SK-N-SH treated with all-trans-retinoic acid at 6 μM for 48 hours (cell line): ENCODE measurements around the gene MEF2C.

ENCODE experiments used
- ATAC-seq: fragments of 200-7000 bp; cut with Tn5 transposase; 3 replicates; pipeline ENCODE4 v1.9.1; 2020; ENCODE audit warnings: mild to moderate bottlenecking, moderate library complexity
- BACH2 ChIP-seq: fragments of 250-450 bp; sonication (Bioruptor Pico); IDR thresholded peaks from 2 replicates; pipeline ENCODE4 v1.9.0; 2021; ENCODE audit warnings: mild to moderate bottlenecking, borderline replicate concordance
- CREB5 ChIP-seq: fragments of 250-450 bp; sonication (Bioruptor Pico); IDR thresholded peaks from 2 replicates; pipeline ENCODE4 v1.5.1; 2020; ENCODE audit warnings: low read depth, mild to moderate bottlenecking, moderate library complexity
- CSDC2 ChIP-seq: fragments of 250-450 bp; sonication (Bioruptor Pico); IDR thresholded peaks from 2 replicates; pipeline ENCODE4 v1.5.0; 2020; ENCODE audit warnings: mild to moderate bottlenecking, moderate library complexity
- CSRNP3 ChIP-seq: fragments of 250-450 bp; sonication (Bioruptor Pico); IDR thresholded peaks from 2 replicates; pipeline ENCODE4 v1.5.1; 2021; ENCODE audit warnings: mild to moderate bottlenecking, moderate library complexity
- ESRRG ChIP-seq: fragments of 250-450 bp; sonication (Bioruptor Pico); IDR thresholded peaks from 2 replicates; pipeline ENCODE4 v1.6.1; 2021; ENCODE audit warnings: mild to moderate bottlenecking
- GLIS3 ChIP-seq: fragments of 250-450 bp; sonication (Bioruptor Pico); IDR thresholded peaks from 2 replicates; pipeline ENCODE4 v1.5.0; 2020; ENCODE audit warnings: mild to moderate bottlenecking, moderate library complexity
- ISL1 ChIP-seq: fragments of 250-450 bp; sonication (Bioruptor Pico); IDR thresholded peaks from 2 replicates; pipeline ENCODE4 v2.1.2; 2022; ENCODE audit warnings: mild to moderate bottlenecking, moderate library complexity
- PATZ1 ChIP-seq: fragments of 250-450 bp; sonication (Bioruptor Pico); IDR thresholded peaks from 2 replicates; pipeline ENCODE4 v1.8.0; 2020; ENCODE audit warnings: mild to moderate bottlenecking, moderate library complexity, borderline replicate concordance
- POU6F1 ChIP-seq: fragments of 250-450 bp; sonication (Bioruptor Pico); IDR thresholded peaks from 2 replicates; pipeline ENCODE4 v1.8.0; 2021; ENCODE audit warnings: low read depth, mild to moderate bottlenecking, moderate library complexity, borderline replicate concordance
- RARB ChIP-seq: fragments of 250-450 bp; sonication (Bioruptor Pico); IDR thresholded peaks from 2 replicates; pipeline ENCODE4 v1.8.0; 2021; ENCODE audit warnings: mild to moderate bottlenecking, moderate library complexity
- SNAI2 ChIP-seq: fragments of 250-450 bp; sonication (Bioruptor Pico); IDR thresholded peaks from 2 replicates; pipeline ENCODE4 v1.5.0; 2020; ENCODE audit warnings: mild to moderate bottlenecking, moderate library complexity
- TCF4 ChIP-seq: fragments of 250-450 bp; sonication (Bioruptor Pico); IDR thresholded peaks from 2 replicates; pipeline ENCODE4 v1.8.0; 2021; ENCODE audit warnings: mild to moderate bottlenecking, moderate library complexity, borderline replicate concordance
- TOX ChIP-seq: fragments of 250-450 bp; sonication (Bioruptor Pico); IDR thresholded peaks from 2 replicates; pipeline ENCODE4 v1.8.0; 2021; ENCODE audit warnings: mild to moderate bottlenecking, moderate library complexity, borderline replicate concordance
- ZC3H10 ChIP-seq: fragments of 250-450 bp; sonication (Bioruptor Pico); IDR thresholded peaks from 2 replicates; pipeline ENCODE4 v1.5.1; 2021; ENCODE audit warnings: mild to moderate bottlenecking, moderate library complexity
- ZFP3 ChIP-seq: fragments of 250-450 bp; sonication (Bioruptor Pico); IDR thresholded peaks from 2 replicates; pipeline ENCODE4 v1.5.0; 2020; ENCODE audit warnings: mild to moderate bottlenecking, moderate library complexity
- ZFP30 ChIP-seq: fragments of 450-650 bp; formaldehyde crosslinking; IDR thresholded peaks from 2 replicates; pipeline ENCODE4 v1.5.0; 2022; ENCODE audit warnings: mild to moderate bottlenecking, moderate library complexity
- ZNF8 ChIP-seq: fragments of 450-650 bp; formaldehyde crosslinking; IDR thresholded peaks from 2 replicates; pipeline ENCODE4 v1.5.0; 2020; ENCODE audit warnings: mild to moderate bottlenecking, moderate library complexity

MEF2C gene

DNA sequence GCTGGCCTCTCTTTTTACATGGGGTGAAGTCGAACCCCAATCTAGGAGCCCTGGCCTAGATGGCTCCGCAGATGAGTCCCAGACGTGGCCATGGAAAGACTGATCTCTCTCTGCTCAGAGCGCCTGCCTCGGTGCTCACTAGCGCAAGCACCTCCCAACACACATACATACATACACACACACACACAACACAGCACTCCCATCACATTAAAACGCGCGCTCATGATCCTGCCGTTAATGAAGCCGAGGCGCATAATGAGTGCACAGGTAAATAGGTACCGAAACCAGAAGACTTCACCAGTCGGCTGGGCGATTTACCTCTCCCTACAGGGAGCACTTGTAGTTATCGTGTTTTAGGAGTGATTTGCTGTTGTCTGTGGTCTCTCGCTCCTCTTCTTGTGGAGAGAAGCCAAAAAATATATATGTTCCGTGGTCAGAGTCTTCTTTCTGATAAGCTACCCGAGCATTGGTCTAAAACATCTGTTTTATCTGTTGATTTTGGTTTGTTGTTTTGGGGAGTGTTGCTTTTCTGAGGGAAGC is 207.7 kb downstream of the MEF2C start:
- TF ChIP-seq CREB5 (CRISPR knock-in tag) (no peak), CSDC2 (CRISPR knock-in tag) (no peak), ZC3H10 (CRISPR knock-in tag) (no peak), ISL1 (CRISPR knock-in tag) (no peak), ZNF8 (CRISPR knock-in tag) (no peak), TCF4 (no peak), ZFP30 (CRISPR knock-in tag) (no peak), RARB (CRISPR knock-in tag) (no peak), POU6F1 (CRISPR knock-in tag) (no peak), GLIS3 (CRISPR knock-in tag) (no peak), SNAI2 (no peak), CSRNP3 (CRISPR knock-in tag) (no peak), PATZ1 (no peak), TOX (no peak)
- ATAC-seq = peak; percentile 53

DNA sequence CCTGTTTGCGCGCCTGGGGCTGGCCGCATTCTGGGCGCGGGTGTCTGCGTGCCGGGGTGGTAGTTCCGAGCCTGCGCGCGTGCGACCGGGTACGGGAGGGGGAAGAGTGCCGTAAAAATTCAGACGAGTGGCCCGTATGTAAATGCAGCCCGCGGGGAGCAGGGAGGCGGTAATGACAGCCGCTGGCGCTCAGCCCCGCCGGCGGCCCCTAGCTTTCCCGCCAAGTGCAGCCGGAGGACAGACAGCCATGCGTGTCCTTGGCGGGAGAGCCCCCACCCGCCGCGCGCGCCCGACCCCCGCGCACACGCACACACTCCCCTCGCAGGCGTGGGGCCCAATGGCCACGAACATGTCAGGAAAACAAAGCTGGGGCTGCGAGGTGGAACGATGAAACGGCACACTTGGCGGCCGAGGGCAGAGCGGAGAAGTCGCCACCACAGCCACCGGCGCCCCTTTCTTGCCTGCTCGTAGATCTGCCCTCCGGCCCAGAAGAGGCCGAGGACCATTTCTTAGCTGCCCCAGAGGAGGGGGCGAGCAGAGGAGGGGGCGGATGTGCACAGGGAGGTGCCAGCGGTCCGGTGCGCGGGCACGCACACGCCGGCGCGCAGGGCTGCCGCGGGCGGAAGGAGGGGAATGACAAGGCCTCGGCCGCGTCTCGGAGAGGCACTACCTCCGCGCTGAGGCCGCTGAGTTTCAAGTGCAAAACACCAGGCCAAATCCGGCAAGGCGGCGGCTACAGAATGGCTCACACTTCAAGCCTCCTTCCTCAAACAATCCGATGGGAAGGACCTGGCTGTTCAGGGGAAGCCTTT is 208.4 kb downstream of the MEF2C start:
- ATAC-seq = peak; percentile 63
- no peak for TF ChIP-seq POU6F1 (CRISPR knock-in tag)
- no peak for TF ChIP-seq ESRRG (CRISPR knock-in tag)
- TF ChIP-seq ZFP3 (CRISPR knock-in tag) = no peak
- no peak for TF ChIP-seq TOX
- TF ChIP-seq CREB5 (CRISPR knock-in tag) = no peak

- ATAC-seq = no peak
- TF ChIP-seq BACH2 (no peak), GLIS3 (CRISPR knock-in tag) (no peak), POU6F1 (CRISPR knock-in tag) (no peak), PATZ1 (no peak)
These were observed 209.5 kb downstream of the MEF2C start for GRCh38 chr5:88673253-88674105.
